Colonic mucosa (tissue), 4 donors: ENCODE results near the gene TENM4. TPM values are rescaled to one million over a fixed set of nuclear protein-coding genes. Genes with fewer than 3 reads are reported as not detected.

Source experiments
- DNase-seq: peaks from one replicate; pipeline ENCODE4 v3.0.0-alpha.2; 2020
- H3K27ac ChIP-seq: fragments of 200-600 bp; one replicate; pipeline ENCODE4 v1.8.0; 2021
- H3K27me3 ChIP-seq: fragments of 200-600 bp; one replicate; pipeline ENCODE4 v1.8.0; 2021
- H3K36me3 ChIP-seq: fragments of 200-600 bp; one replicate; pipeline ENCODE4 v1.8.0; 2021
- H3K4me1 ChIP-seq: fragments of 200-600 bp; one replicate; pipeline ENCODE4 v1.8.0; 2021; ENCODE audit warnings: mild to moderate bottlenecking
- H3K4me3 ChIP-seq: fragments of 200-600 bp; one replicate; pipeline ENCODE4 v1.8.0; 2021
- H3K9ac ChIP-seq, 2 donors: one replicate each; pipeline ENCODE4 v1.7.0; 2013; ENCODE audit warnings: control low read depth in 2 of 2, low read depth in 2 of 2, low read length in 2 of 2
- H3K9me3 ChIP-seq: fragments of 200-600 bp; one replicate; pipeline ENCODE4 v1.8.0; 2021
- CTCF ChIP-seq: fragments of 200-600 bp; IDR thresholded peaks from one replicate; pipeline ENCODE4 v1.8.0; 2022; ENCODE audit warnings: antibody characterized with exemption, mild to moderate bottlenecking
- intact Hi-C: fragments of 100-400 bp; cut with DNase I; formaldehyde crosslinking; loops from one replicate; pipeline ENCODE4 v1.14.1; 2022
- total RNA-seq, 2 donors: library from RNA; stranded (reverse); fragmentation: NEBNext Ultra II Directional in 1 of 2; extraction: Animal tissue kit (Norgen Biotek cat#: 25700) in 1 of 2; gene quantifications; one replicate each; pipeline ENCODE4 v1.2.1, GENCODE V29; 2021
- donor health status: healthy.
- donor health status: DM: no; HTN: no; CAD: no.
- donor health status: DM: no; HTN: no; CAD: no.

Gene TENM4
- total RNA-seq, 2 donors from 2014 or later, result 0.48 to 1.2 TPM

GRCh38 chr11:79209540-79210266 is 231.1 kb downstream of the TENM4 start:
- Histone ChIP-seq H3K4me1 (no peaks in the 10 kb centered on the region), H3K9me3 (no peaks in the 10 kb centered on the region), H3K36me3 (no peaks in the 10 kb centered on the region), H3K4me3 (no peak overlapping the region), H3K27me3 (no peaks in the 10 kb centered on the region), H3K9ac (no peak overlapping the region), H3K27ac (no peak overlapping the region)
- intact Hi-C loops, result no loop called here
- DNase-seq, result no peak
- TF ChIP-seq CTCF, result no peak

GRCh38 chr11:79208126-79208525 is 232.7 kb downstream of the TENM4 start:
- Histone ChIP-seq H3K9me3 (no peaks in the 10 kb centered on the region), H3K9ac (no peak overlapping the region), H3K4me1 (no peaks in the 10 kb centered on the region), H3K36me3 (no peaks in the 10 kb centered on the region), H3K27me3 (no peaks in the 10 kb centered on the region), H3K4me3 (no peak overlapping the region), H3K27ac (no peak overlapping the region)
- intact Hi-C loops, result no loop called here
- no peak for TF ChIP-seq CTCF
- DNase-seq, result no peak

- Histone ChIP-seq H3K27ac (no peak overlapping the region), H3K4me3 (no peak overlapping the region), H3K9ac (no peak overlapping the region), H3K4me1 (no peaks in the 10 kb centered on the region), H3K36me3 (no peaks in the 10 kb centered on the region), H3K9me3 (no peaks in the 10 kb centered on the region), H3K27me3 (no peaks in the 10 kb centered on the region)
- intact Hi-C loops, result no loop called here
- no peak for DNase-seq
- no peak for TF ChIP-seq CTCF
These were observed 233.9 kb downstream of the TENM4 start for GRCh38 chr11:79206951-79207350.

- TF ChIP-seq CTCF, result no peak
- intact Hi-C loops, result no loop called here
These were observed 235.0 kb downstream of the TENM4 start for GRCh38 chr11:79205786-79206185.

DNA sequence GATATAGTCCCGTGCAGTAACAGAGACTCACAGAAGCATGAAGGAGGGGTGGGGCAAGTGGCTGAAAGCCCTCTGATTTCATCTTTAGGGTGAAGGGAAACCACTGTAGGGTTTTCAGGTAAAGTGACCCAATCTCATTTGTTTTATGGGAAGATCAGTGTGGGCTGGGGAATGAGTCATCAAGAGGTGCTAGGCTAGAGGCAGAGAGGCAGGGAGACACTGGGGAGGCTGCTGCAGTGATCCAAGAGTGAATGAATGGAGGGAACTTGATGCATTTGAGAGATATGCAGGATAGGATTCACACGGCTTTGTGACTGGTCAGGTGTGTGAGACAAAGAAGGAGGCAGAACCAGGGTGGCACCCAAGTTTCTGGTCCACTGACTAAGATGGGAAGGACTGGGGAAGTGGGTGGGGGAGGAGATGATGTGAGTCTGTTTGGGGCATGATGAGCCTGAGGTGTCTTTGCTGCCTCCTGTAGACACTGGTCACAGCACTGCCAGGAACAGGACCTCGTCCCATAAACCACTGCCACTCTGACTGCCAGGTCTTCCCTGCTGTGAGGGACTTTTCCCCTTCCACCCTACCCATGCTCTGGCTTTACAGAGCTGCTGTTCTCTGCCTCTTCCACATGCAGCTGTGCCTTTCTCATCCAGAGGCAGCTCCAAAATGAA is 239.0 kb downstream of the TENM4 start:
- TF ChIP-seq CTCF, result no peak
- intact Hi-C loops, result no loop called here
- Histone ChIP-seq H3K4me1 (no peaks in the 10 kb centered on the region), H3K27ac (no peak overlapping the region), H3K9me3 (no peaks in the 10 kb centered on the region), H3K27me3 (no peaks in the 10 kb centered on the region), H3K36me3 (no peaks in the 10 kb centered on the region), H3K9ac (no peak overlapping the region), H3K4me3 (no peak overlapping the region)
- no peak for DNase-seq

More at GRCh38 chr11:79205786-79206185, 235.0 kb downstream of the TENM4 start:
- Histone ChIP-seq H3K27ac (no peak overlapping the region), H3K4me1 (no peaks in the 10 kb centered on the region), H3K27me3 (no peaks in the 10 kb centered on the region), H3K36me3 (no peaks in the 10 kb centered on the region), H3K4me3 (no peak overlapping the region), H3K9ac (no peak overlapping the region), H3K9me3 (no peaks in the 10 kb centered on the region)
- no peak for DNase-seq
